HEK293 (cell line): ENCODE measurements around the gene TRPV6.

ENCODE experiments used
- CTCF ChIA-PET: fragments of 350-600 bp; formaldehyde crosslinking; extraction: SDS; loops from one replicate; lab custom pipeline; 2021; ENCODE audit warnings: antibody characterized with exemption; lab: Yijun Ruan, JAX
- POLR2A ChIA-PET: fragments of 300-600 bp; formaldehyde crosslinking; extraction: SDS; loops from one replicate; lab custom pipeline; 2020; ENCODE audit warnings: antibody characterized with exemption, inconsistent platforms; lab: Yijun Ruan, JAX
- H3K27ac ChIP-seq: fragments of 200-500 bp; sonication (Bioruptor generic); 2 replicates; pipeline ENCODE4 v1.5.1; 2014; ENCODE audit warnings: low read depth, low read length, control low read depth, inconsistent platforms; ENCODE audit errors: extremely low read depth
- H3K36me3 ChIP-seq, 2 experiments: fragments of 200-500 bp in 1 of 2; sonication (Bioruptor generic) in 1 of 2; 1 replicate in 1 of 2; 2 replicates in 1 of 2; pipeline ENCODE4 v1.5.1; 2014 to 2017; ENCODE audit warnings: inconsistent platforms in 2 of 2, low read length in 2 of 2; ENCODE audit not compliant: control insufficient read depth in 2 of 2, insufficient read depth in 1 of 2
- H3K4me1 ChIP-seq: fragments of 200-500 bp; sonication (Bioruptor generic); 2 replicates; pipeline ENCODE4 v1.5.1; 2014; ENCODE audit warnings: mild to moderate bottlenecking, low read length, inconsistent platforms; ENCODE audit not compliant: control insufficient read depth, insufficient read depth
- H3K4me3 ChIP-seq: 2 replicates; pipeline ENCODE4 v1.5.1; 2011; ENCODE audit warnings: low read depth, mild to moderate bottlenecking, control low read depth, low read length, moderate library complexity
- H3K9me3 ChIP-seq: fragments of 200-500 bp; sonication (Bioruptor generic); 2 replicates; pipeline ENCODE4 v1.5.1; 2014; ENCODE audit warnings: low read depth, low read length, inconsistent platforms; ENCODE audit not compliant: control insufficient read depth, insufficient read depth
- GLI4 ChIP-seq: fragments of 450-650 bp; formaldehyde crosslinking; IDR thresholded peaks from 2 replicates; pipeline ENCODE4 v1.5.1; 2016; ENCODE audit warnings: missing biosample characterization, missing genetic modification characterization
- PRDM10 ChIP-seq: fragments of 450-650 bp; formaldehyde crosslinking; IDR thresholded peaks from 2 replicates; pipeline ENCODE4 v1.5.1; 2016; ENCODE audit warnings: missing biosample characterization, missing genetic modification characterization
- REST ChIP-seq: fragments of 450-650 bp; formaldehyde crosslinking; IDR thresholded peaks from 2 replicates; pipeline ENCODE4 v1.5.1; 2016; ENCODE audit warnings: missing biosample characterization, missing genetic modification characterization
- ZFP3 ChIP-seq: fragments of 450-650 bp; formaldehyde crosslinking; IDR thresholded peaks from 2 replicates; pipeline ENCODE4 v1.5.1; 2016; ENCODE audit warnings: low read depth, missing biosample characterization, missing genetic modification characterization
- ZNF10 ChIP-seq: fragments of 450-650 bp; formaldehyde crosslinking; IDR thresholded peaks from 2 replicates; pipeline ENCODE4 v1.5.1; 2017; ENCODE audit warnings: missing biosample characterization, missing genetic modification characterization
- ZNF132 ChIP-seq: fragments of 450-650 bp; formaldehyde crosslinking; IDR thresholded peaks from 2 replicates; pipeline ENCODE4 v1.5.1; 2017; ENCODE audit warnings: missing biosample characterization, missing genetic modification characterization, borderline replicate concordance
- ZNF157 ChIP-seq: fragments of 450-650 bp; formaldehyde crosslinking; IDR thresholded peaks from 2 replicates; pipeline ENCODE4 v1.5.1; 2016; ENCODE audit warnings: missing biosample characterization, missing genetic modification characterization
- ZNF16 ChIP-seq: fragments of 450-650 bp; formaldehyde crosslinking; IDR thresholded peaks from 2 replicates; pipeline ENCODE4 v1.5.1; 2016; ENCODE audit warnings: low read depth, missing biosample characterization, missing genetic modification characterization
- ZNF184 ChIP-seq: fragments of 450-650 bp; IDR thresholded peaks from 2 replicates; pipeline ENCODE4 v1.5.1; 2018; ENCODE audit warnings: missing biosample characterization, mild to moderate bottlenecking, missing genetic modification characterization
- ZNF2 ChIP-seq: fragments of 450-650 bp; formaldehyde crosslinking; IDR thresholded peaks from 2 replicates; pipeline ENCODE4 v1.5.1; 2016; ENCODE audit warnings: missing biosample characterization, missing genetic modification characterization
- ZNF239 ChIP-seq: fragments of 450-650 bp; formaldehyde crosslinking; IDR thresholded peaks from 2 replicates; pipeline ENCODE4 v1.5.1; 2016; ENCODE audit warnings: missing biosample characterization, missing genetic modification characterization
- ZNF26 ChIP-seq: fragments of 450-650 bp; formaldehyde crosslinking; IDR thresholded peaks from 2 replicates; pipeline ENCODE4 v1.5.1; 2016; ENCODE audit warnings: missing biosample characterization, missing genetic modification characterization
- ZNF292 ChIP-seq: fragments of 450-650 bp; formaldehyde crosslinking; IDR thresholded peaks from 2 replicates; pipeline ENCODE4 v1.5.1; 2016; ENCODE audit warnings: low read depth, missing biosample characterization, missing genetic modification characterization, borderline replicate concordance
- ZNF324 ChIP-seq: fragments of 450-650 bp; formaldehyde crosslinking; IDR thresholded peaks from 2 replicates; pipeline ENCODE4 v1.5.1; 2016; ENCODE audit warnings: missing biosample characterization, missing genetic modification characterization
- ZNF488 ChIP-seq: fragments of 450-650 bp; formaldehyde crosslinking; IDR thresholded peaks from 2 replicates; pipeline ENCODE4 v1.5.1; 2016; ENCODE audit warnings: missing biosample characterization, missing genetic modification characterization
- ZNF600 ChIP-seq: fragments of 450-650 bp; formaldehyde crosslinking; IDR thresholded peaks from 2 replicates; pipeline ENCODE4 v1.5.1; 2016; ENCODE audit warnings: missing biosample characterization, missing genetic modification characterization
- ZNF692 ChIP-seq: fragments of 450-650 bp; formaldehyde crosslinking; IDR thresholded peaks from 2 replicates; pipeline ENCODE4 v1.5.1; 2016; ENCODE audit warnings: missing biosample characterization, missing genetic modification characterization
- ZNF768 ChIP-seq: fragments of 450-650 bp; formaldehyde crosslinking; IDR thresholded peaks from 2 replicates; pipeline ENCODE4 v1.5.1; 2018; ENCODE audit warnings: missing biosample characterization, mild to moderate bottlenecking, missing genetic modification characterization
- ZNF843 ChIP-seq: fragments of 450-650 bp; formaldehyde crosslinking; IDR thresholded peaks from 2 replicates; pipeline ENCODE4 v1.5.1; 2016; ENCODE audit warnings: missing biosample characterization, missing genetic modification characterization

Gene TRPV6

GRCh38 chr7:142896741-142897379 lies 11.3 kb upstream of the TRPV6 start:
- TF ChIP-seq REST, result no peak
- TF ChIP-seq ZNF488 (tag by site-specific recombination), result no peak
- TF ChIP-seq PRDM10 (tag by site-specific recombination), result no peak
- no peak for TF ChIP-seq ZNF26
- TF ChIP-seq ZNF843 (tag by site-specific recombination), result no peak
- no peak for TF ChIP-seq ZNF239 (tag by site-specific recombination)
- TF ChIP-seq ZNF184 (tag by site-specific recombination), result no peak
- no peak for TF ChIP-seq ZFP3 (tag by site-specific recombination)
- TF ChIP-seq ZNF768 (tag by site-specific recombination), result no peak
- TF ChIP-seq ZNF692 (tag by site-specific recombination), result no peak
- no peak for TF ChIP-seq ZNF2 (tag by site-specific recombination)
- no peak for TF ChIP-seq ZNF132 (tag by site-specific recombination)
- TF ChIP-seq ZNF157 (tag by site-specific recombination), result no peak
- TF ChIP-seq ZNF324 (tag by site-specific recombination), result no peak
- no peak for TF ChIP-seq ZNF10 (tag by site-specific recombination)
- TF ChIP-seq ZNF600 (tag by site-specific recombination), result no peak
- TF ChIP-seq ZNF16 (tag by site-specific recombination), result no peak
- TF ChIP-seq GLI4, result no peak
- no peak for TF ChIP-seq ZNF292 (tag by site-specific recombination)
- no peaks in the 10 kb centered on the region for H3K36me3 ChIP-seq
- no peaks in the 10 kb centered on the region for H3K9me3 ChIP-seq
- no peak overlapping the region for H3K4me3 ChIP-seq
- no peaks in the 10 kb centered on the region for H3K4me1 ChIP-seq
- POLR2A ChIA-PET, result interaction anchor here (0.5 to 0.6 kb wide), 2 partner anchors 17 to 419 kb away, joined by 3 read pairs; no protein-coding TSS in a partner anchor
- CTCF ChIA-PET, result interaction anchor here (1.0 kb wide), 1 partner anchor 104 kb away, joined by 5 read pairs; no protein-coding TSS in a partner anchor
- no peak overlapping the region for H3K27ac ChIP-seq
